Spleen (tissue), 11 donors: ENCODE data around the gene ASCL5. TPM values are rescaled to one million over a fixed set of nuclear protein-coding genes. Genes with fewer than 3 reads are reported as not detected.

Source experiments
- DNase-seq: peaks from one replicate; pipeline ENCODE4 v3.0.0-alpha.2; 2020
- H3K27ac ChIP-seq, 8 donors: fragments of 200-600 bp; sonication (generic) in 7 of 8; 1 replicate in 4 of 8; 2 replicates in 4 of 8; pipeline versions ENCODE4 v1.5.0 to v1.8.0; 2016 to 2021; ENCODE audit warnings: inconsistent platforms in 4 of 8, mild to moderate bottlenecking in 4 of 8, moderate library complexity in 1 of 8
- H3K27me3 ChIP-seq, 7 donors: fragments of 200-600 bp; sonication (generic) in 6 of 7; replicated peaks in 1 of 7; 1 replicate in 4 of 7; 2 replicates in 3 of 7; pipeline versions ENCODE4 v1.5.0 to v1.8.0; 2016 to 2021; ENCODE audit warnings: inconsistent platforms in 3 of 7, mild to moderate bottlenecking in 1 of 7
- H3K36me3 ChIP-seq, 6 donors: fragments of 200-600 bp; sonication (generic) in 5 of 6; 1 replicate in 4 of 6; 2 replicates in 2 of 6; pipeline versions ENCODE4 v1.5.0 to v1.8.0; 2016 to 2021; ENCODE audit warnings: inconsistent platforms in 2 of 6
- H3K4me1 ChIP-seq, 6 donors: fragments of 200-600 bp; sonication (generic) in 5 of 6; 1 replicate in 3 of 6; 2 replicates in 3 of 6; pipeline versions ENCODE4 v1.5.0 to v1.8.0; 2016 to 2021; ENCODE audit warnings: inconsistent platforms in 3 of 6
- H3K4me3 ChIP-seq, 8 donors: fragments of 200-600 bp; sonication (generic) in 7 of 8; 1 replicate in 4 of 8; 2 replicates in 4 of 8; pipeline versions ENCODE4 v1.5.0 to v1.8.0; 2016 to 2021; ENCODE audit warnings: inconsistent platforms in 4 of 8, mild to moderate bottlenecking in 4 of 8, moderate library complexity in 2 of 8
- H3K9me3 ChIP-seq, 8 donors: fragments of 200-600 bp; sonication (generic) in 7 of 8; 1 replicate in 4 of 8; 2 replicates in 4 of 8; pipeline versions ENCODE4 v1.5.0 to v1.8.0; 2016 to 2021; ENCODE audit warnings: inconsistent platforms in 4 of 8
- POLR2A ChIP-seq, 3 donors: fragments of 450-650 bp; IDR thresholded peaks; one replicate each; pipeline ENCODE4 v1.5.1; 2017; ENCODE audit warnings: antibody characterized with exemption in 3 of 3, mild to moderate bottlenecking in 1 of 3
- POLR2AphosphoS5 ChIP-seq, 3 donors: sonication (generic); formaldehyde crosslinking; IDR thresholded peaks; one replicate each; pipeline ENCODE4 v1.5.1; 2017; ENCODE audit warnings: antibody characterized with exemption in 3 of 3
- WGBS, 5 donors: extraction: QIAGEN DNeasy Blood & Tissue Kit in 3 of 5; methylation state at CpG; one replicate each; pipeline versions ENCODE4 v1.1.5 to v1.1.7; 2013 to 2018; 5-methylcytosine and 5-hydroxymethylcytosine counted together
- intact Hi-C: fragments of 100-400 bp; cut with DNase I; formaldehyde crosslinking; loops from one replicate; pipeline ENCODE4 v1.15.0; 2023; ENCODE audit warnings: low total_unique reads
- polyA plus RNA-seq, 3 donors: library from polyadenylated mRNA; stranded (reverse); fragments of 200-250 nt; gene quantifications; one replicate each; pipeline ENCODE4 v1.2.1, GENCODE V29; 2013
- total RNA-seq, 7 donors: library from RNA; depleted of rRNA in 3 of 7; stranded (reverse); fragments of >200 nt in 3 of 7; fragmentation: NEBNext Ultra II Directional in 4 of 7; extraction: Animal tissue kit (Norgen Biotek cat#: 25700) in 4 of 7; gene quantifications; one replicate each; pipeline versions ENCODE4 v1.1.0 to v1.2.1, GENCODE V29; 2016 to 2021
- TF ChIP-seq, protein P1 (sequence below), 11 experiments: fragments of 200-600 bp in 7 of 11; fragments of 450-650 bp in 4 of 11; sonication (generic) in 4 of 11; IDR thresholded peaks in 8 of 11; conservative IDR thresholded peaks in 3 of 11; 1 replicate in 7 of 11; 2 replicates in 4 of 11; pipeline versions ENCODE4 v1.4.0 to v1.8.0; 2016 to 2021; ENCODE audit warnings: antibody characterized with exemption in 11 of 11, inconsistent platforms in 4 of 11, mild to moderate bottlenecking in 1 of 11
- donor health status: healthy with polysubstance abuse.
- donor health status: DM: no; HTN: no; CAD: no; lungs with moderate emphysema.
- donor health status: DM: no; HTN: no; CAD: no.
- donor health status: Bipolar disorder and iron deficiency.
- donor health status: healthy.
- donor health status: DM: no; HTN: no; CAD: no.
- donor health status: DM: yes; HTN: yes; CAD: no.

The ASCL5 gene
- total and polyA plus RNA-seq, 10 donors: 0.06 to 0.85 (median 0.09) TPM; not detected in 6

DNA sequence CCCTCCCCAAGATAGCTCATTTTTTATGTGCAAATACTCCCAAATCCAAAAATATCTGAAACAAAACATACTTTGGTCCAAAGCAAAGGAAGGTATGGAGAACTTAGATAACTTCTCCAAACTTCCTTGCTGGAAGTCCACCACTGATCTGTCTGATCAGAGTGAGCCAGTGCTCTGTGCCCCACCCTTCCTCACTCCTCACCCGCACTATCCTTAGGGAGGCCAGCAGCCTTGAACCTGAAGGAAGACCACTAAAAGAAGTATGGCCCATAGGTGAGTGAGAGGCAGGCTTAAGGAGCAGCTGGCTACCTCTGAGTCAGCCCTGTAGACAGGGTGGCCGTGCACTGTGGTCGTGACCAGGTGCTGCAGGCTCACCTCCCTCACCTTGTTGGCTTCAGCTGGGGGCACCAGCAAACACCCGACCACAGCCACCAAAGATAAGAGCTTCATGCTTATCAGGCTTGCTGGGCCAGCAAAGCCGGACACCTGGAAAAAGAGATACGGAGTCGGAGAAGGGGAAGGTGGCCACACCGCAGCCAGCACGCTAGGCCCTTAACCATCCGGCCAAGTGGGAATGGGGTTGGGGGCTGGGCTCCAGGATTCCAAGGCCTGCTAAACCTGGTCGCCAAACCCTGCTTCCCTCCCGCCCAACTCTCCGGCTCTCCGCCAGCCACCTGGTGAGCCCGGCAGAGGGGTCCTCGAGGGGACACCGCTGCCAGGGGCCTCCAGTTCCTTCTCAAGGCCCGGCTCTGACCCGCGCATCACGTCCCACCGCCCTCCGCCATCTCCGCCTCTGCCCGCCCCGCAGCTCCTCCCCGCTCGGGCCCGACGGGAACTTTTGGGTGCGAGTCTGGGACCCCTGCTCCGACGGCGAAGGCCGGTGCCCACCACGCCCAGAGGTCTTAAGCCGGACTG is 26.7 kb upstream of the ASCL5 start:
- 3 to 8% (median 4%) methylated on average over 14 to 37 of the region's 37 CpGs for WGBS, 5 donors
- intact Hi-C loops: no loop called here
- Histone ChIP-seq H3K4me3 (peak overlapping the region; percentile 68 to 97 (median 88)), H3K4me1 (peaks cover 9 to 37% (median 15%) of the 10 kb centered on the region in 6 donors), H3K27ac (peak overlapping the region; percentile 51 to 87 (median 68)), H3K27me3 (no peaks in the 10 kb centered on the region), H3K9me3 (no peaks in the 10 kb centered on the region), H3K36me3 (peaks cover 0 to 31% (median 6%) of the 10 kb centered on the region in 6 donors)
- TF ChIP-seq POLR2AphosphoS5 (IDR thresholded peaks at IDR 0.05) (no peak), POLR2A (IDR thresholded peaks at IDR 0.05) (no peak)
- TF ChIP-seq, protein P1, sequence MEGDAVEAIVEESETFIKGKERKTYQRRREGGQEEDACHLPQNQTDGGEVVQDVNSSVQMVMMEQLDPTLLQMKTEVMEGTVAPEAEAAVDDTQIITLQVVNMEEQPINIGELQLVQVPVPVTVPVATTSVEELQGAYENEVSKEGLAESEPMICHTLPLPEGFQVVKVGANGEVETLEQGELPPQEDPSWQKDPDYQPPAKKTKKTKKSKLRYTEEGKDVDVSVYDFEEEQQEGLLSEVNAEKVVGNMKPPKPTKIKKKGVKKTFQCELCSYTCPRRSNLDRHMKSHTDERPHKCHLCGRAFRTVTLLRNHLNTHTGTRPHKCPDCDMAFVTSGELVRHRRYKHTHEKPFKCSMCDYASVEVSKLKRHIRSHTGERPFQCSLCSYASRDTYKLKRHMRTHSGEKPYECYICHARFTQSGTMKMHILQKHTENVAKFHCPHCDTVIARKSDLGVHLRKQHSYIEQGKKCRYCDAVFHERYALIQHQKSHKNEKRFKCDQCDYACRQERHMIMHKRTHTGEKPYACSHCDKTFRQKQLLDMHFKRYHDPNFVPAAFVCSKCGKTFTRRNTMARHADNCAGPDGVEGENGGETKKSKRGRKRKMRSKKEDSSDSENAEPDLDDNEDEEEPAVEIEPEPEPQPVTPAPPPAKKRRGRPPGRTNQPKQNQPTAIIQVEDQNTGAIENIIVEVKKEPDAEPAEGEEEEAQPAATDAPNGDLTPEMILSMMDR (IDR thresholded peaks at IDR 0.05 in 8 of 11, conservative IDR thresholded peaks at IDR 0.05 in 3 of 11): no peak
- DNase-seq: no peak

DNA sequence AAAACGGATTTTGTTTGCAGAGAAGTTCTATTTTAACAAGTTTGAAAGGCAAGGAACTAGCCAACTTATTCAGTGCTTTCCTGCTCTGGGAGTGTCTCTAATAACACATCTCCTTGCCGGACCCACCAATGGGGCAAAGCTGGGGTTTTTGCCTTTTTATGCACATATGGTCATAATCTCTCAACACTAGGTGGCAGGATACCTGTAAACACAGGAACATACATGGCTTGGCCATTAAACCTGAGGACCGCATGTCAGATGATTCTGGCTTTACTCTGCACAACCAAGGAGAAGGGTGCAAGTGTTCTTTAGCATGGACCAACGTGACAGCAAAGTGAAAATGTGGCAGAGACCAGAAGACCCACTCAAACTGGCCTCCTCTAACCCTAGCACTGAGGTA is 22.4 kb upstream of the ASCL5 start:
- no peaks in the 10 kb centered on the region for H3K9me3 ChIP-seq
- TF ChIP-seq POLR2AphosphoS5 (IDR thresholded peaks at IDR 0.05): no peak
- TF ChIP-seq, protein P1 (IDR thresholded peaks at IDR 0.05 in 8 of 11, conservative IDR thresholded peaks at IDR 0.05 in 3 of 11): peak in 4 of 11 experiments; percentile 27 to 49 (median 31)
- no peak overlapping the region for H3K4me3 ChIP-seq
- H3K36me3 ChIP-seq: peaks cover 3 to 73% (median 32%) of the 10 kb centered on the region in 6 donors
- no peaks in the 10 kb centered on the region for H3K27me3 ChIP-seq
- peaks cover 5 to 31% (median 11%) of the 10 kb centered on the region in 6 donors for H3K4me1 ChIP-seq
- H3K27ac ChIP-seq: no peak overlapping the region
- DNase-seq: peak; percentile 13
- 72 to 90% (median 83%) methylated on average over 4 of the region's 4 CpGs for WGBS, 5 donors
- intact Hi-C loops: no loop called here

DNA sequence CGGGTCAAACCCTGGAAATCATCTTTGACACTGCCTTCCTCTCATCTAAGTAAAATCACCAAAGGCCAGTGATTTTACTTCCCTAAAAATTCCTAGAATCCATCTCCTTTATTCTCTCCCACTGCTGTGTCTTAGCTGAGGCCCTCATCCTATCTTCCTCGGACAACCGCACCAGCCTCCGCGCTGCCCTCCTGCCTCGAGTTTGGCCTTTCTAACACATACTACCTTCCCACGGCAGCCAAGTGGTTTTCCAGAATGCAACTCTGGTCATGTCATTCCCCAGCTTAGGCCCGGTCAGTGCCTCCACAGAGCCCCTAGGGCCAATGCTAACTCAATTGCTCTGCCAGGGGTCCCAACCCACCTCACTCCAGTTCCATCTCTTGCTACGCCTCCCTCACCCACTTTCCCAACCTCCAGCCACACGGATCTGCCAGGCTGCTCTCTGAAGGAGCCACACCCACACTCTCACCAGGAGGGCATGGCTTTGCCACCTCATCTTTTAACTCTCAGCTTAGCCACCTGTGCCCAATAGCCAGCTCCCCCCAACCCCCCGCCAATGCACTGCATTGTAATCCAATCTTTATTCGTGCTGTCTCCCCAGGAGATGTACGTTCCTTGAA is 20.5 kb upstream of the ASCL5 start:
- Histone ChIP-seq H3K27ac (no peak overlapping the region), H3K4me3 (no peak overlapping the region), H3K36me3 (peaks cover 3 to 92% (median 51%) of the 10 kb centered on the region in 6 donors), H3K4me1 (peaks cover 0 to 15% (median 0%) of the 10 kb centered on the region in 6 donors), H3K9me3 (no peaks in the 10 kb centered on the region), H3K27me3 (no peaks in the 10 kb centered on the region)
- intact Hi-C loops: no loop called here
- DNase-seq: peak; percentile 61
- WGBS, 5 donors: 88 to 95% (median 92%) methylated on average over 12 to 13 of the region's 13 CpGs
- TF ChIP-seq POLR2AphosphoS5 (IDR thresholded peaks at IDR 0.05) (no peak), POLR2A (IDR thresholded peaks at IDR 0.05) (no peak)
- TF ChIP-seq, protein P1 (IDR thresholded peaks at IDR 0.05 in 8 of 11, conservative IDR thresholded peaks at IDR 0.05 in 3 of 11): no peak
